GM21786 (cell line): ENCODE data around the gene PIWIL4.
"Not testable (repeated sequence)": the region's sequence is repeated elsewhere in the genome, so short reads cannot be mapped to it uniquely, and the experiment has no call there.

Experiments
- ATAC-seq: cut with Tn5 transposase; IDR thresholded peaks from one replicate; pipeline ENCODE4 v1.9.1; 2021; ENCODE audit not compliant: unreplicated experiment

Gene PIWIL4

DNA sequence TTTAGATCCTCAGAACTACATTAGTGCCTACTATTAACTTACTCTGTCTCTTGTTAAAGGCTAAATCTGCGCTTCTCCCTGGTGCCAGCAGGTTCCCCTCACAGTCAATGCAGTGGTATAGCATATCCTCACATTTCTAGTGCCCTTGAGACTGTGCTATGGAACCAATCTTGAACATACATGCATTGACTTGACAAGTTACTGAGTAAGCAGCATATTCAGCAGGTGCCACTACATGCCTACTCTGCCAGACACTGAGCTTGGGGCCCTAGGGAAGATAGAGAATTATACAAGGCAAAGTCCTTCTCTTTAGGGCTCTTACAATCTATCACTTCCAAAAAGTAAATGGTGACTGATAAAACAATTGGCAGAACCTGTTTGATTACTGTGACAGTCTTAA lies 20.3 kb upstream of the PIWIL4 start:
- no peak for ATAC-seq

DNA sequence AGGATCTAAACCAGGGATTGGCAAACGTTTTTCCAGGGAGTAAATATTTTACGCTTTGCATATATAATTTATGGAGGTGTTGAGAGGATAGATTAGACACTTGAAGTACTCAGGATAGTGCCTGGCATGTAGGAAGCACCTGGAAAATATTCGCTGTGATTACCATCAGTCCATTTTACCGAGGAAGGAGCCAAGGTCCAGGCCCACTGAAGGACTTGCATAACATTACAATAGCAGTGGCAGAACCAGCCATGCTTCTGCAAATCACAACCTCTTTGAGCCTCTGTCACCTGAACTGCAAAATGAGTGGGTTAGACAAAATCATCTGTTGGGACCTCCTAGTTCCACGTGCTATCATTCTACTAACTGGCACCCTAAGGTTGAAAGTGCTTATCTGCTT lies 18.0 kb upstream of the PIWIL4 start:
- no peak for ATAC-seq

DNA sequence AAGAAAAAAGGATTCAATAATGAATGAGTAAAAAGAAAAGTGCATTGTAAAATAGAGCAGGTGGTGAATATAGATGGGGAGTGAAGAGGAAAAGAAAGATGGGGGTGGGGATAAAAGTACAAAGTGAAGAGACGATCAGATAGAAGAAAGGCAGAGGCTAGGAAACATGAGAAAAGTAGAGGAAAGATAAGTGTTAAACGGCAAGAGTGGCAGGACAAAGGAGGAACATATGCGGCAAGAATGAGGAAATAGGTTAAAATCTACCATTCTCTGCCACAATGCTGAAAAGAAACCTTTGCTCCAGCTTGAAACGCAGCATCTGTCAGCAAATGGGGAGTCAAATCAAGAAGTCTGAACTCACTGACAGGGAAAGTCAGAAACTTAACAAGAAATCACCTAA lies 16.7 kb upstream of the PIWIL4 start:
- peak; percentile 40 for ATAC-seq

DNA sequence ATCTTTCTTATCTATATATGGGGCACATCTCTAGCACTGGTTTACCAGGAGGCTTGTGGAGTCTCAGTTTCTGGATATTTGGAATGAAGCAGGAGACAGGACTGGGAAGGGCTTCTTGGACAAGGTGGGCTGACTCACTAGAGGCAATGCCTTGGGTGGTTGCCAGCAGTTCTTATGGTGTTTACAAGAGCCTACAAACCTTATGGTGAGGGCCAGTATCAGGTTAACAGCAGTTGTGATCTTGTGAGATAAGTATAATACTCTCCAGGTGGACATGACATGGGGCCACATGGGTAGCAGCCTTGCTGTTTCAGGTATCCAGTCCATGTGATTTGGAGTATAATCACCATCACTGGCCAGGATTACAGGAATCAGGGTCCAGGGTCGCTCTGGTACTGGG lies 13.2 kb upstream of the PIWIL4 start:
- no peak for ATAC-seq

DNA sequence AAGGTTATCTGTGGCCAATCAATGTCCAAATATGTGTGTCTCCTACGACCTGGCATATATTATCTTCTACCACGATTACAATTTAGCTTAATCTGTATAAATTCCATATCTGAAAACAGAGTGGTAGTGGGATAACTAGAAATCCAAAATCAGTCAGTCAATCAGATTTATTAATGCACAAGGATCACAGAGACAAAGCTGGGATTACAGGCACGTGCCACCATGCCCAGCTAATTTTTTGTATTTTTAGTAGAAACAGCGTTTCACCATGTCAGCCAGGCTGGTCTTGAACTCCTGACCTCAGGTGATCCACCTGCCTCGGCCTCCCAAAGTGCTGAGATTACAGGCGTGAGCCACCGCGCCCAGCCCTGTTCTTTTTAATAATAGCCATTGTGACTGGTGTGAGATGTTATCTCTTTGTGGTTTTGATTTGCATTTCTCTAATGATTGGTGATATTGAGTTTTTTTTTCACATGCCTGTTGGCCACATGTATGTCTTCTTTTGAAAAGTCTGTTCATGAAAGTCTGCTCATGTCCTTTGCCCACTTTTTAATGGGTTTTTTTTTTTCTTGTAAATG lies 11.3 kb upstream of the PIWIL4 start:
- not testable (repeated sequence) for ATAC-seq

DNA sequence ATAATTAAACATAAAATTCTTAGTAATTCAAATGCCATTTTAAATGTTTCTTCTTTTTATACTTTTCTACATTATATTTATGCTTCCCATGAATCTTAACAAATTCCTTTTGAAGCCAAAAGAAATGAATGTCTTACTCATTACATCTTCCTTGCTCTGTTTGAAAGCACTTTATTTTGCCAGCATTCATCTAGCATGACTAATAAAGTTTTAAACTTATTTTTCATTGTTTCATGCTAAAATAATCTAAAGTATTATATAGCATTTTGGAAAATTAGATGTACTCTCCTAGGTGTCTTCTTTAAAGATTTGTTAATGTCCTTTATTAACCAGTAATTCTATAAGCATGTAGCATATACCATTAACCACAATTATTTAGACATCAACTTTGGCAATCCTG lies 9.7 kb upstream of the PIWIL4 start:
- ATAC-seq = no peak

DNA sequence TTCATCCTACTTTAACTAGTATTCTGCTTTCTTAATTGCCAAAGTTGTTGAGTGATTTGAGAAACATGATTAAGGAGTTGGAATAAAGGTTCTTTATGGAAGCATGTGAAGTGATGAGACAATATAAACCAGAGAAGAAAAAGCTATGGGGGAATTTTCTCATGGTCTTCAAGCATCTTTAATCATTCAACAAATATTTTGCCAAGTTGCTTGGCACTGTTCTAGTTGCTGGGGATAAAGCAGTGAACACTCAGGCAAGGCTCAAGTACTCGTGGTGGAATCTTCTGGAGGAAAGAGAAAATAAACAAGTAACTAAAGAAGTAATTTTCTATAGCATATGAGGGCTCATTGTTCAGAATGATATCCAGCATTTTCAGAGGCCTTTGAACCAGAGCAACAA lies 9.2 kb upstream of the PIWIL4 start:
- ATAC-seq = no peak

DNA sequence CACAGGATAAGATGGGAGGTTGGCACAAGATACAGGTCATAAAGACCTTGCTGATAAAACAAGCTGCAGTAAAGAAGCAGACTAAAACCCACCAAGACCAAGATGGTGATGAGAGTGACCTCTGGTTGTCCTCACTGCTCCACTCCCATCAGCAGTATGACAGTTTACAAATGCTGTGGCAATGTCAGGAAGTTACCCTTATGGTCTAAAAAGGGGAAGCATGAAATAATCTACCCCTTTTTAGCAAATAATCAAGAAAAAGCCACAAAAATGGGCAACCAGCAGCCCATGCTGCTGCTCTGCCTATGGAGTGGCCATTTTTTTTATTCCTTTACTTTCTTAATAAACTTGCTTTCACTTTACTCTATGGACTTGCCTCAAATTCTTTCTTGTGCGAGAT lies 8.7 kb upstream of the PIWIL4 start:
- ATAC-seq = peak; percentile 51

DNA sequence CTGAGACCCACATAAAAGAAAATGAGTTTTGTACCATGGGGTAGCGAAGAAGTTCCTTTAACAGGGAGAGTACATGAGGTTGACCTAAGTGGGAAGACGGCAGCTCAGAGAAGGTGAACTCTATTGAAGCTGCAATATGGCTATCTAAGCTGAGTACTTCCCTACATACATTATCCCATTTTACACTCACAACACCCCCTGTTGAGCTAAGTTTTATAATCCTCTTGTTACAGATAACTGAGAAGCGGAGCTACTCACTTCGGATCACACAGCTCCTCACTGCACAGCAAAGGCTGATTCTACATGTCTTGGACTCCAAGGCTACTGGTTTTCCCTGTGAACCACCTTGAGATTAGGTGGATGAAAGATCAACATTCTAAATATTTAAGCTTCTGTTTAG lies 8.2 kb upstream of the PIWIL4 start:
- no peak for ATAC-seq

DNA sequence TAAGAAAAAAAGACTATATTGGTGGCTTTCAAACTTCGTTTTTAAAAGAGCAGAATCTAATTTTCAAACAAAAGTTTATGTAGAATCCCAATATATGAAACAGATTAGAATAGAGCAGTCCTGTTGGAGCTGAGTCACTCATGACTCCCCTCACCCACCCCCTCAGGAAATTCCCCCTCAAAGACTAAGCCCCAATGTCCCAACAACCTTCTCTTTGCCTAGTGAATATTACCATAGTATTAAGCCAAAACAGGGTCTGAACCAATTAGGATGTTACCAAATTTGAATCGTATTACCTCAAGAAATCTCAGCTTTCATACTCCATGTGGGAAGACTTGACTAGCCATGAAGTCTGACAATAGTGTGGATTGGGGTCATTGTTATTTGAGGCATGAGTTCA lies 7.8 kb upstream of the PIWIL4 start:
- ATAC-seq = no peak

DNA sequence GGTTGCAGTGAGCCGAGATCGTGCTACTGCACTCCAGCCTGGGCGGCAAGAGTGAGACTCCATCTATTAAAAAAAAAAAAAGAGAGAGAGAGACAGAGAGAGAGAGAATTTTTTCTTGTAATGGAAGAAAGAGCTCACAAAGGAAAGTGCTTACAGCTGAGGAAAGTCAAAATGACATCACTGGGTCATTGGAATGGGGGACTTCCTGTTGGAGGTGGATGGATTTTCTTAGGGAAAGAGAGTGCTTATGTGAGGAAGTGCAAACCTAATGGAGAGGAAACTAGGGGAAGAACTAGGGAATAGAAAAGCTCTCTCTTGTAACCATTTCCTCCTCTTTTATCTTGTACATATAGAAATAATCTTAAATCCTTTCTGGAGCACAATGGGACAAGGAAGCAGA lies 6.3 kb upstream of the PIWIL4 start:
- ATAC-seq = no peak

DNA sequence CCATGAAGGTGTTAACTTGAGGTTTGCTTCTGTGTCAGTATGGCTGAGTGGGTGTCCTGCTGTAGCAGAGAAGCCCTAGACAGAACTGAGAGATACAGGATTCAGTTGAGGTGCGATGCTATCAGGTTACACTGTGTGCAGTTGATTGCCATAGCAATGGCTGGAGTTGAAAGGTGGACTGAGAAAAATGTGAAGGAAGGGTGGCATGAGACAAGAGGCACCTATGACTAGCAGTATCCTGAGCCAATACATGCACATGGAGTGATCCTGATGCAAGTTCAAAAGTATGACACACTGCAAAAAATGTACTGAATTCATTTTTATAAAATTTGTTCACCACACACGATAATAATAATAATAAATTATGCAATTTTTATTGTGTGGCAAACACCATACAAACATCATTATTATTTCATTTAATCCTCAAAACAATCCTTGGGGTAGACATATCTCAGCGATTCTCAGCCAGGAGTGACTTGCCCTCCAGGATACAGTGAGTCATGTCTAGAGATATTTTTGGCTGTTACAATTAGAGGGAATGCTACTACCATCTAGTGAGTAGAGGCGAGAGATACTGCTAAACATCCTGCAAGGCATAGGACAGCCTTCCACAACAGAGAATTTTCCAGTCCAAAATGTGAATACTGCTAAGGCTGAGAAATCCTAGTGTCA lies 3.9 kb upstream of the PIWIL4 start:
- no peak for ATAC-seq

DNA sequence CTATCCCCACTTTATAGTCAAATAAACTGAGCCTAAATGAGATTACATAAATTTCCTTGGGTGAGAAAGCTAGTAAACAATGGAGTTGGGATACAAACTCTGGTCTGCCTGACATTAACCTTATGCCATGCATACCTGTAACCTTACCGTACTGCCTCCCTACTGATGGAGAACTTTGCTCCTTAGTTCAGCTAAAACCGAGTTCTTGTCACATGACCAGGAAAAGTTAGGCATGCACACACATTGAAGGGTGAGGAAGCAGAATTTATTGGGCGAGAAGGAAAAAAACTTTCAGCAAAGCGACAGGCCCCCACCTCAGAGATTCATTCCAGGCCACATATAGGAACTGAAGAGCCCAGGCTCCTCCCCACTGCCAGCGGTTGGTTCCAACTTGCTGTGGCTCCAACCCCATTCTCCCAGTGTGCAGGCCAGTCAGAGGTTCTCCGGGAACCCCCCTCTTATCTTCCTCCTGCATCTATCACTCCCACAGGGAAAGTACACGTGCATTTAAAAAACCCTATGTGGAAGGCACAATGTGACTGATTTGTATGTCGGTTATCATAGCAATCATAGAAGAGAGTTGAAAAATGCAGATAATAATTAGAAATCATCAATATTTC lies 3.2 kb upstream of the PIWIL4 start:
- no peak for ATAC-seq

DNA sequence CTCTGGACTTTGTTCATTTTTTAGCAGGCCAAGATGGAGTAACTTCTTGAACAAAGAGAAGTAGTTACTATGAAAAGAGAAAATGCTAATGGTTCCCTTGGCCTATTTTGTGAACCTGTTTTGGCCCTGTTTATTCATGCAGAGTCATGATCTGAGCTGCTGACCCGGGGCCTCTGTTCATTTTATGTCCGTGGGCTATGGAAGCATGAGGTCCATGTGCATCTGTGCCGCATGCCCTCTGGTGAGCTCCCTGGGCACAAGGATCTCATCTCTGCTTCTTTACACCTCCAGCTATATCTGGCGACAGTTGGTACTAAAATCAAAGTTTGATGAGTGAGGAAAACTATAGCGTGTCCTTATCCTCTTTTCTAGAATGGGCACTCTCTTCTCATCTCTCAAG lies 1.0 kb downstream of the PIWIL4 start:
- no peak for ATAC-seq

DNA sequence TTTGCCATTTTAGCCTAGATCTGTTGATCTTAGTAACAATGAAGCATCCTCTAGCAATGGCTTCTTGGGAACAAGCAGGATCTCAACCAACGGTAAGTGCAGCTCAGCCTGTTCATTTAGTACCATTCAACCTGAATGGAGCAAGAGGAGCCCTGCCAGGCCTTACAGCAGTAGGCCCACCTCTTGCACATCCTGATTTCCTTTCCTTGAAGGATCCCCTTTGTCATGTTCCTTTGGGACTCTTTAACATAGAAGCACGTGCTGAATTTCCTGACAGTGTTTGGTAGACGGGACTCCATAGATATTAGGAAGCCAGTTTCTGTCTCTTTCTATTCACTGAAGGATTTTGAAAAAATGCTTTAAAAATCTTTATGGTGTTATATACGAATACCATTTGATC lies 1.5 kb downstream of the PIWIL4 start:
- no peak for ATAC-seq

DNA sequence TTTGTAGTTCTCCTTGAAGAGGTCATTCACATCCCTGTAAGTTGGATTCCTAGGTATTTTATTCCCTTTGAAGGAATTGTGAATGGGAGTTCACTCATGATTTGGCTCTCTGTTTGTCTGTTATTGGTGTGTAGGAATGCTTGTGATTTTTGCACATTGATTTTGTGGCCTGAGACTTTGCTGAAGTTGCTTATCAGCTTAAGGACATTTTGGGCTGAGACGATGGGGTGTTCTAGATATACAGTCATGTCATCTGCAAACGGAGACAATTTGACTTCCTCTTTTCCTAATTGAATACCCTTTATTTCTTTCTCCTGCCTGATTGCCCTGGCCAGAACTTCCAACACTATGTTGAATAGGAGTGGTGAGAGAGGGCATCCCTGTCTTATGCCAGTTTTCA lies 5.8 kb downstream of the PIWIL4 start:
- not testable (repeated sequence) for ATAC-seq

DNA sequence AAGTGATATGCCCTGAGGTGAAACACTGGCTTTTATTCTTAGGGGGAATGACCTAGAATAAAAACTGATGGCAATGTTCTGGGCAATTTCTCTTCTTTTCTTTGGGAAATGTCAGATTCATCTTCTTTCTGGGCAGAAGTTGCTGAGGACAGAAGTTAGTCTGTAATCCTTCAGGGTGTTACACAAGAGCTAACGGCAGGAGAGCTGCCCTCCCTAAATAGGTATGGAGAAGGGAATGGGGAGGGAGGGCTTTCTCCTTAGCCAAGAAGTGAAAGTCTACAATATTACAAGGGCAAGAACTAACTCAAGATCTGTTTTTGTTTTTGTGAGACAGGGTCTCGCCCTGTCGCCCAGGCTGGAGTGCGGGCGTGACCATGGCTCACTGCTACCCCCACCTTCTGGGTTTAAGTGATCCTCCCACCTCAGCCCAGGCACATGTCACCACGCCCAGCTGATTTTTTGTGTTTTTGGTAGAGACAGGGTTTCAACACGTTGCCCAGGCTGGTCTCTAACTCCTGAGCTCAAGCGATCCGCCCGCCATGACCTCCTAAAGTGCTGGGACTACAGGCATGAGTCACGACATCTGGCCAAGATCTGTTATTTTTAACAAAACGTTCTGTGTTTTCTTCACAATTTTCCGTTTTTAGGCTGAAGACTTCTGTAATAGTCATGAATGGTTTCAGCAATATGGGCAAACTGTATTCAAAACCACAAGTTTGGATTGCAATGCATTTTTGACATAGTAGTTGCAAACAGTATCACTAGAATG lies 7.2 kb downstream of the PIWIL4 start:
- no peak for ATAC-seq

DNA sequence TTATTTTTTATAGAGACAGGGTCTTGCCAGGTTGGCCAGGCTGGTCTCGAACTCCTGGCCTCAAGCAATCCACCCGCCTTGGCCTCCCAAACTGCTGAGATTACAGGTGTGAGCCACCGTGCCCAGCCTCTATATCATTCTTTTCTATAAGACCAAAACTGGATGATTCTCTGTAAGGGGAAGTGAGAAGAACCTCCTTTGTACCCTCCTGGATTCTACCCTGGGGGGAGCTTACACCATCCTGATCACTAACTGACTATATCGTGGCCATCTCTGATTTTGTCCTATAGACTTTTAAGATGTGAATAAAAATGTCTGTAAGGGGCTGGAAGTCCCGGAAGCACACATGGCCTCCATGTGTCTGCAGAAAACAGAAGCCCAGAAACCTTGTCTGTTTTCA lies 9.1 kb downstream of the PIWIL4 start:
- no peak for ATAC-seq

DNA sequence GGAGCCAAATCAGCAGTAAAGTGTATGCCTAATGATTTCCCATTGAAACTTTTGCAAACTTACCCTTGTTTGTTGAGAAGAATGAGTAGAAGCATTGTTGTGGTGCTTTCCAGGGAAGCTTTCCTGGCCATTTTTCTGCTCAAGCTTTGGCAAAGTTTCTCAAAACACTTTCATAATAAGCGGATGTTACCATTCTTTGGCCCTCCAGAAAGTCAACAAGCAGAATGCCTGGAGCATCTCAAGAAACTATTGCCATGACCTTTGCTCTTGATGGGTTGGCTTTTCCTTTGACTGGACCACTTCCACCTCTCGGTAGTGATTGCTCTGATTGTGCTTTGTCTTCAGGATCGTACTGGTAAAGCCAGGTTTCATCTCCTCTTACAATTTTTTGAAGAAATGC lies 10.7 kb downstream of the PIWIL4 start:
- ATAC-seq = no peak

DNA sequence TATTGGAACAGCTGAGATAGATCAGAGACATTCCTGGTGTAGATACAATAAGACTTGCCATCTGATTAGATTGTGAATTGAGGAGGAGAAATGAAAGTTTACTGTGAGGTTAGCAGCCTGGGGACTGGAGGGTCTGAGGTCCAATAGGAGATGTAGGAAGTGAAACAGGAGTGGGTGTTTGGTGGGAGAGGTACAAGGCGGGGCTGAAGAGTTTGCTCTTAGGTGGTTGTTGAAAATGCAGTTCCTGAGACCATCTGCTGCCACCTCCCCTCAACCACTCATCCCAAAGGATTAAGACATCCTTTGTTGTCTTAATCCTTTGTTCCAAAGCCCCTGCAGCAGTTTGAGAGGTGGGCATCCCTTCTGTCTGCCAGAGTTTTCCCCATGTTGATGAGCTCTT lies 14.8 kb downstream of the PIWIL4 start:
- peak; percentile 59 for ATAC-seq

DNA sequence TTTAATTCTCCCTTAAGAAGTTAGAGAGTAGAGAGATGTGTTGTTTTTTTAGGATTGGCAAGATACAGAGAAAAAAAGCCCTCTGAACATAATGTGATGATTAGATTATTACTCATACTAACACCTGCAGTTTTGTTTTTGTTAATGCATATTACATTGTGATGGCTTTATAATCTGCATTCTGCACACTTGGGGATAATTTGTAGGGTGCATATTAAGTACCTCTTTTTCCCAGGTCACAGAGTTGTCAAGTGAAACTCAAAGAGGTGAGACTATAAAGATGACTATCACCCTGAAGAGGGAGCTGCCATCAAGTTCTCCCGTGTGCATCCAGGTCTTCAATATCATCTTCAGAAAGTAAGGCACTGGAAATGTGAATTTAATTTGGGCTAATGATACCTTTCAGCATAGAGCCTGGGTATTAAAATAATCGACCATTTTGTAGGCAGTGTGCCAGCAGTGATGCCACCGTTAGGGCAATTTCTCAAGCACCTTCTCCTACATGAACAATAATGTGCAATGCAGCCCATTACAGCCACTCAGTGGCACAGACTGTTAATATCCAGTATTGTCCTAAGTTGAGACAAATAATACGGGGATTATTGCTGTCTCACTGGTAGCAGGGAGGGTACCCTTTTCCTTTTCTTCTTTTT lies 16.2 kb downstream of the PIWIL4 start:
- no peak for ATAC-seq
